HCT116 (cell line): Measurements from ENCODE around the gene CPT1A. TPM values are rescaled to one million over a fixed set of nuclear protein-coding genes. Genes with fewer than 3 reads are reported as not detected.
"Not testable (repeated sequence)": the region's sequence is repeated elsewhere in the genome, so short reads cannot be mapped to it uniquely, and the experiment has no call there.

ENCODE experiments used
- ATAC-seq: fragments of 200-7000 bp; cut with Tn5 transposase; 2 replicates; pipeline ENCODE4 v1.9.1; 2020; ENCODE audit warnings: mild to moderate bottlenecking, moderate library complexity
- BruUV-seq: library from RNA; stranded (reverse); fragments of 400-500 nt; replicated peaks from 2 replicates; lab custom pipeline; 2021; lab: Mats Ljungman, UMichigan
- CTCF ChIA-PET: fragments of 300-600 bp; sonication (Branson Sonifier 250); formaldehyde crosslinking; loops from one replicate; lab custom pipeline; 2021; ENCODE audit warnings: antibody characterized with exemption; lab: Charles Lee
- POLR2A ChIA-PET: fragments of 300-600, 350-600 bp; sonication (Branson Sonifier 250); formaldehyde crosslinking; loops from one replicate; lab custom pipeline; 2021; ENCODE audit warnings: antibody characterized with exemption; lab: Charles Lee
- RAD21 ChIA-PET, 2 experiments: fragments of 300-600 bp; sonication (Branson Sonifier 250); formaldehyde crosslinking; loops; one replicate each; lab custom pipeline; 2023; ENCODE audit warnings: low total read pairs in 2 of 2; ENCODE audit not compliant: uncharacterized antibody in 2 of 2, unreplicated experiment in 2 of 2, low non-redundant PET in 1 of 2; lab: Charles Lee
- DNase-seq: peaks from one replicate; pipeline ENCODE4 v3.0.0-alpha.2; 2010; ENCODE audit warnings: low read depth, low spot score
- H2AFZ ChIP-seq: fragments of 200-600 bp; shearing (Covaris generic), sonication (generic); 2 replicates; pipeline ENCODE4 v1.6.1; 2017; ENCODE audit warnings: low read depth, mixed run types, mixed read lengths, antibody characterized with exemption, low read length; ENCODE audit not compliant: poor library complexity, severe bottlenecking
- H3K27ac ChIP-seq: 2 replicates; pipeline ENCODE4 v1.5.1; 2012; ENCODE audit warnings: low read depth, low read length
- H3K27me3 ChIP-seq: fragments of 200-600 bp; sonication (generic); 2 replicates; pipeline ENCODE4 v1.6.1; 2016; ENCODE audit warnings: mixed run types, low read length, mixed read lengths; ENCODE audit not compliant: insufficient read depth
- H3K36me3 ChIP-seq, 2 experiments: fragments of 200-500 bp in 1 of 2; fragments of 200-600 bp in 1 of 2; sonication (Bioruptor generic) in 1 of 2; sonication (generic) in 1 of 2; 2 replicates each; pipeline versions ENCODE4 v1.5.1 to v1.6.1; 2014 to 2016; ENCODE audit warnings: low read length in 2 of 2, inconsistent platforms in 1 of 2, mixed read lengths in 1 of 2, mixed run types in 1 of 2; ENCODE audit not compliant: insufficient read depth in 2 of 2, control insufficient read depth in 1 of 2
- H3K4me1 ChIP-seq, 2 experiments: fragments of 200-600 bp in 1 of 2; sonication (generic) in 1 of 2; 2 replicates each; pipeline versions ENCODE4 v1.5.1 to v1.6.1; 2012 to 2017; ENCODE audit warnings: low read length in 2 of 2, inconsistent platforms in 1 of 2, mild to moderate bottlenecking in 1 of 2, mixed read lengths in 1 of 2, mixed run types in 1 of 2, moderate library complexity in 1 of 2; ENCODE audit not compliant: insufficient read depth in 2 of 2, control insufficient read depth in 1 of 2
- H3K4me2 ChIP-seq: fragments of 200-600 bp; sonication (generic); 2 replicates; pipeline ENCODE4 v1.6.1; 2017; ENCODE audit warnings: mixed run types, low read length, mixed read lengths
- H3K4me3 ChIP-seq, 2 experiments: fragments of 200-600 bp in 1 of 2; sonication (generic) in 1 of 2; replicated peaks in 1 of 2; 2 replicates each; pipeline ENCODE4 v1.5.1; 2011 to 2016; ENCODE audit warnings: low read length in 2 of 2, control low read depth in 1 of 2, low read depth in 1 of 2, mild to moderate bottlenecking in 1 of 2, mixed read lengths in 1 of 2, mixed run types in 1 of 2
- H3K79me2 ChIP-seq: fragments of 200-600 bp; sonication (generic); 2 replicates; pipeline ENCODE4 v1.6.1; 2017; ENCODE audit warnings: mild to moderate bottlenecking, mixed run types, low read length, moderate library complexity, mixed read lengths; ENCODE audit not compliant: insufficient read depth
- H3K9ac ChIP-seq: fragments of 200-600 bp; sonication (generic); 2 replicates; pipeline ENCODE4 v1.6.1; 2016; ENCODE audit warnings: low read length, mixed read lengths
- H3K9me2 ChIP-seq: fragments of 200-600 bp; sonication (generic), shearing (Covaris generic); 2 replicates; pipeline ENCODE4 v1.6.1; 2017; ENCODE audit warnings: mixed run types, mild to moderate bottlenecking, moderate library complexity; ENCODE audit not compliant: insufficient read depth
- H3K9me3 ChIP-seq, 2 experiments: fragments of 200-500 bp in 1 of 2; fragments of 200-600 bp in 1 of 2; sonication (Bioruptor generic) in 1 of 2; sonication (generic) in 1 of 2; 2 replicates each; pipeline ENCODE4 v1.6.1; 2014 to 2017; ENCODE audit warnings: low read length in 2 of 2, mixed read lengths in 2 of 2, inconsistent platforms in 1 of 2, low read depth in 1 of 2, mild to moderate bottlenecking in 1 of 2, mixed run types in 1 of 2, moderate library complexity in 1 of 2; ENCODE audit not compliant: control insufficient read depth in 1 of 2, insufficient read depth in 1 of 2
- H4K20me1 ChIP-seq: fragments of 200-600 bp; sonication (generic), shearing (Covaris generic); 2 replicates; pipeline ENCODE4 v1.6.1; 2017; ENCODE audit warnings: mixed run types, mild to moderate bottlenecking, moderate library complexity; ENCODE audit not compliant: insufficient read depth
- ELF1 ChIP-seq: IDR thresholded peaks from 2 replicates; pipeline ENCODE4 v1.6.1; 2012; ENCODE audit warnings: low read depth, borderline replicate concordance
- RAD21 ChIP-seq: IDR thresholded peaks from 2 replicates; pipeline ENCODE4 v1.6.1; 2012; ENCODE audit warnings: low read depth, mild to moderate bottlenecking
- intact Hi-C: fragments of 100-400 bp; cut with micrococcal nuclease; formaldehyde crosslinking; loops from 2 replicates; pipeline ENCODE4 v1.10.0; 2022
- total RNA-seq: library from RNA; stranded (reverse); gene quantifications from one replicate; pipeline ENCODE4 v1.2.1, GENCODE V29; 2021; ENCODE audit not compliant: unreplicated experiment
- TF ChIP-seq, protein P1 (sequence below), 3 experiments: fragments of 200-600 bp in 1 of 3; sonication (generic) in 1 of 3; IDR thresholded peaks in 2 of 3; conservative IDR thresholded peaks in 1 of 3; 2 replicates each; pipeline ENCODE4 v1.5.1; 2012 to 2017; ENCODE audit warnings: low read depth in 2 of 3, low read length in 2 of 3, antibody characterized with exemption in 1 of 3, borderline replicate concordance in 1 of 3, control low read depth in 1 of 3, mild to moderate bottlenecking in 1 of 3, mixed read lengths in 1 of 3, mixed run types in 1 of 3, moderate library complexity in 1 of 3; ENCODE audit not compliant: insufficient read depth in 1 of 3

CPT1A gene
- total RNA-seq, 1 experiment from 2014 or later, result 54.4 TPM

DNA sequence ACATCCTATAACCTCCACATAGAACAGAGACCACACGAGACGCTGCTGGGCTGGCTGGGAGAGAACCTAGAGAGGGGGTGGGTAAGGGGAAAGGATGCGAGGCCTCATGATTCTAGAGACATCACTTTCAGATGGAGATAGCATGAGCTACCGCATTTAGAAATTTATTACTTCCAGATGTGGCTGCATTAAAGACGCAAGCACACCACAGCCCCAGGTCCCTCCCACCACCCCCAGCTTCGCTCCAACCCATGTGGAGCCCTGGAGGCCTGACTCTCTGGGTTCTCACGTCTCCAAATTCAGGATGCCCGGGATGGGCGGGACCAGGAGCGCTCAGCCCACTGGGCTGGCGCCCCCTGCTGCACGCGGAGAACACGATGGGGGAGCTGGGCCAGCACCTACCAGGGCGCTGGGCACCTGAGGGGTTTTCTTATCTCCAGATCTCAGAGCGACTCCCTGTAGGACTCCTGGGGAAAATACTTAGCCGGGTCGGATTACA is 48.3 kb upstream of the CPT1A start:
- Histone ChIP-seq H3K4me3 (no peak overlapping the region), H3K36me3 (peaks cover 14 to 34% of the 10 kb centered on the region in 2 experiments; a peak in 3 of 4 replicates), H3K79me2 (no peaks in the 10 kb centered on the region), H4K20me1 (no peaks in the 10 kb centered on the region), H3K4me1 (no peaks in the 10 kb centered on the region), H3K27me3 (no peaks in the 10 kb centered on the region), H3K9ac (no peak overlapping the region), H3K4me2 (no peak overlapping the region), H3K27ac (no peak overlapping the region), H3K9me3 (no peaks in the 10 kb centered on the region), H2AFZ (no peak overlapping the region), H3K9me2 (no peaks in the 10 kb centered on the region)
- POLR2A ChIA-PET, result no interaction called here
- TF ChIP-seq ELF1 (no peak), RAD21 (peak; percentile 45)
- TF ChIP-seq, protein P1, sequence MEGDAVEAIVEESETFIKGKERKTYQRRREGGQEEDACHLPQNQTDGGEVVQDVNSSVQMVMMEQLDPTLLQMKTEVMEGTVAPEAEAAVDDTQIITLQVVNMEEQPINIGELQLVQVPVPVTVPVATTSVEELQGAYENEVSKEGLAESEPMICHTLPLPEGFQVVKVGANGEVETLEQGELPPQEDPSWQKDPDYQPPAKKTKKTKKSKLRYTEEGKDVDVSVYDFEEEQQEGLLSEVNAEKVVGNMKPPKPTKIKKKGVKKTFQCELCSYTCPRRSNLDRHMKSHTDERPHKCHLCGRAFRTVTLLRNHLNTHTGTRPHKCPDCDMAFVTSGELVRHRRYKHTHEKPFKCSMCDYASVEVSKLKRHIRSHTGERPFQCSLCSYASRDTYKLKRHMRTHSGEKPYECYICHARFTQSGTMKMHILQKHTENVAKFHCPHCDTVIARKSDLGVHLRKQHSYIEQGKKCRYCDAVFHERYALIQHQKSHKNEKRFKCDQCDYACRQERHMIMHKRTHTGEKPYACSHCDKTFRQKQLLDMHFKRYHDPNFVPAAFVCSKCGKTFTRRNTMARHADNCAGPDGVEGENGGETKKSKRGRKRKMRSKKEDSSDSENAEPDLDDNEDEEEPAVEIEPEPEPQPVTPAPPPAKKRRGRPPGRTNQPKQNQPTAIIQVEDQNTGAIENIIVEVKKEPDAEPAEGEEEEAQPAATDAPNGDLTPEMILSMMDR (IDR thresholded peaks at IDR 0.05 in 2 of 3, conservative IDR thresholded peaks at IDR 0.05 in 1 of 3; ENCODE audit: borderline replicate concordance in 1 of 3, insufficient read depth in 1 of 3, low read depth in 2 of 3, low read length in 2 of 3), result peak; percentile 31 to 77 (median 67); a peak in 5 of 6 replicates
- CTCF ChIA-PET, result interaction anchor here (1.1 to 1.2 kb wide), 3 partner anchors 46 to 257 kb away, joined by 3 to 4 read pairs (median 3); no protein-coding TSS in a partner anchor
- no peak for DNase-seq
- no TSS peak for BruUV-seq
- RAD21 ChIA-PET, result no interaction called here
- ATAC-seq, result peak; percentile 90
- intact Hi-C loops, result no loop called here

DNA sequence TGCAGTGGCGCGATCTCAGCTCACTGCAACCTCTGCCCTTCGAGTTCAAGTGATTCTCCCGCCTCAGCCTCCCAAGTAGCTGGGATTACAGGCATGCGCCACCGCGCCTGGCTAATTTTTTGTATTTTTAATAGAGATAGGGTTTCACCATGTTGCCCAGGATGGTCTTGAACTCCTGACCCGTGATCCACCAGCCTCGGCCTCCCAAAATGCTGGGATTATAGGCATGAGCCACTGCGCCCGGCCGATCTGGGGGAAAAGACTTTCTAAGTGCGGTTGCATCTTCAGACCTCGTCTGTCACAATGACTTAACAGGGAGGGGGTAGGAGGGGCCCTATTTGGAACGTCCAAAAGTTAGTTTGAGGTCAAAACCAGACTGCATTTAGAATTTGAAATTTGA is 43.1 kb upstream of the CPT1A start:
- ATAC-seq, H3K4me1 ChIP-seq, BruUV-seq, CTCF ChIA-PET, intact Hi-C loops, H3K27ac ChIP-seq, H3K9me2 ChIP-seq, H4K20me1 ChIP-seq, RAD21 ChIA-PET, DNase-seq, H3K9ac ChIP-seq, H3K27me3 ChIP-seq, H3K9me3 ChIP-seq, H3K4me3 ChIP-seq, H3K79me2 ChIP-seq, H2AFZ ChIP-seq, POLR2A ChIA-PET, H3K4me2 ChIP-seq, H3K36me3 ChIP-seq: not testable (repeated sequence)
